PC-9 (cell line): ENCODE measurements around the gene NARF. TPM values are rescaled to one million over a fixed set of nuclear protein-coding genes. Genes with fewer than 3 reads are reported as not detected.

Source experiments
- BruUV-seq: library from RNA; stranded (reverse); fragments of 400-500 nt; replicated peaks from 2 replicates; lab custom pipeline; 2021; lab: Mats Ljungman, UMichigan
- CTCF ChIA-PET: fragments of 300-600 bp; sonication (Branson Sonifier 250); formaldehyde crosslinking; loops from one replicate; lab custom pipeline; 2022; ENCODE audit warnings: antibody characterized with exemption; lab: Charles Lee
- POLR2A ChIA-PET: fragments of 300-600 bp; sonication (Branson Sonifier 250); formaldehyde crosslinking; loops from one replicate; lab custom pipeline; 2022; ENCODE audit warnings: antibody characterized with exemption; ENCODE audit not compliant: unreplicated experiment; lab: Charles Lee
- DNase-seq, 2 experiments: peaks; one replicate each; pipeline versions ENCODE4 v3.0.0 to v3.0.0-alpha.2; 2015 to 2022; ENCODE audit warnings: mixed read lengths in 1 of 2
- H2AFZ ChIP-seq: fragments of 200-600 bp; sonication (generic); 2 replicates; pipeline ENCODE4 v1.8.1; 2017; ENCODE audit warnings: antibody characterized with exemption
- H3F3A ChIP-seq: fragments of 200-600 bp; sonication (generic); 2 replicates; pipeline ENCODE4 v1.8.1; 2017; ENCODE audit warnings: antibody characterized with exemption, mild to moderate bottlenecking, low read depth; ENCODE audit not compliant: insufficient read depth
- H3K27ac ChIP-seq: fragments of 200-600 bp; sonication (generic); 2 replicates; pipeline ENCODE4 v1.6.1; 2016; ENCODE audit warnings: mixed run types
- H3K27me3 ChIP-seq: fragments of 200-600 bp; sonication (generic); 2 replicates; pipeline ENCODE4 v1.6.1; 2016; ENCODE audit warnings: low read depth, mixed run types; ENCODE audit not compliant: insufficient read depth
- H3K36me3 ChIP-seq: fragments of 200-600 bp; sonication (generic); 2 replicates; pipeline ENCODE4 v1.6.1; 2016; ENCODE audit warnings: low read depth, mixed run types
- H3K4me1 ChIP-seq: fragments of 200-600 bp; sonication (generic); replicated peaks from 2 replicates; pipeline ENCODE4 v1.6.1; 2016; ENCODE audit warnings: mixed run types; ENCODE audit not compliant: insufficient read depth
- H3K4me2 ChIP-seq: fragments of 200-600 bp; sonication (generic); 2 replicates; pipeline ENCODE4 v1.6.1; 2017; ENCODE audit warnings: mixed run types
- H3K4me3 ChIP-seq: fragments of 200-600 bp; sonication (generic); 2 replicates; pipeline ENCODE4 v1.6.1; 2016; ENCODE audit warnings: mixed run types
- H3K79me2 ChIP-seq: fragments of 200-600 bp; sonication (generic); 2 replicates; pipeline ENCODE4 v1.6.1; 2017; ENCODE audit warnings: low read depth, mixed run types
- H3K9me2 ChIP-seq: fragments of 200-600 bp; sonication (generic); 2 replicates; pipeline ENCODE4 v1.8.1; 2017; ENCODE audit warnings: mild to moderate bottlenecking; ENCODE audit not compliant: insufficient read depth
- H3K9me3 ChIP-seq: fragments of 200-600 bp; sonication (generic); 2 replicates; pipeline ENCODE4 v1.8.1; 2016; ENCODE audit warnings: low read depth; ENCODE audit not compliant: insufficient read depth
- H4K20me1 ChIP-seq: fragments of 200-600 bp; sonication (generic); 2 replicates; pipeline ENCODE4 v1.8.1; 2017; ENCODE audit not compliant: insufficient read depth
- EZH2 ChIP-seq: fragments of 200-600 bp; sonication (generic); IDR thresholded peaks from 2 replicates; pipeline ENCODE4 v1.8.0; 2017; ENCODE audit warnings: antibody characterized with exemption, low read depth
- intact Hi-C: fragments of 100-400 bp; cut with micrococcal nuclease; formaldehyde crosslinking; loops from one replicate; pipeline ENCODE4 v1.10.0; 2022; ENCODE audit not compliant: unreplicated experiment
- total RNA-seq: library from RNA; stranded (reverse); gene quantifications from 2 replicates; pipeline ENCODE4 v1.2.3, GENCODE V29; 2021
- TF ChIP-seq, protein P1 (sequence below): fragments of 200-600 bp; sonication (generic); conservative IDR thresholded peaks from 2 replicates; pipeline ENCODE4 v1.6.1; 2017; ENCODE audit warnings: mixed run types, antibody characterized with exemption, mild to moderate bottlenecking, moderate library complexity

NARF gene
- total RNA-seq, 1 experiment from 2014 or later, result 57.2 TPM

DNA sequence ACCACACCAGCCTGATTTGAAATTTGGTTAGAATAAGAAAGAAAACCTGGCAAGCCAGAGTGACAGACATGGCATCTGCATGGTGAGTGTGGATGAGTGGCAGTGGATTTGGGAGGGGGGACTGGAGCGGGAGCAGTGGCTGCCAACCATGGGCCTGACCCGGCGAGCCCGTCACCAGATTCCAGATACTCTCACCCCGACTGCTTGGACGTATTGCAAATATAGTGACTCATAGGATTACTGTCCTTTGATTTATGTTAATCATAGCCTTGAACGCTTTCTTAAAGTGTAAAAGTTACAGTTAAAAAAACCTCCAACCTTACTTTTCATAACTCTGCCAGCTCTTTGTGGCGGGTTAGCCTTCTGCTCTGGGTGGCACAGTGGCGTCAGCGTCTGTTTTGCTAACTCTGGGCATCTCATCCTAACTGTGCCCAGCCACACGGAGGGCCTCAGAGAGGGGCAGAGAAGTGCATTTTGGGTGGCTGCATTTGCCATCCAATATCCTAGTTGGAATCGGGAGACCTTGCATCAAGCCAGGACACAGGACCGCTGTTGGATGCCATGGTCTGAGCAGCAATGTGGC lies 34.2 kb downstream of the NARF start:
- ChIA-PET POLR2A (interaction anchor here (0.7 kb wide), 1 partner anchor 34 kb away, joined by 33 read pairs; no protein-coding TSS in a partner anchor), CTCF (interaction anchor here (1.0 kb wide), 1 partner anchor 462 kb away, joined by 3 read pairs; no protein-coding TSS in a partner anchor)
- no TSS peak for BruUV-seq
- peak overlapping the region; percentile 34 for H3K4me2 ChIP-seq
- H2AFZ ChIP-seq, result no peak overlapping the region
- H3K4me1 ChIP-seq, result peaks cover 13% of the 10 kb centered on the region
- no peaks in the 10 kb centered on the region for H3K36me3 ChIP-seq
- peak; percentile 46 to 62 for DNase-seq
- H3K9me2 ChIP-seq, result no peaks in the 10 kb centered on the region
- H3K27ac ChIP-seq, result peak overlapping the region; percentile 37; the same call in 1 of the 2 replicates
- intact Hi-C loops, result loop anchor here (5.0 to 10.0 kb wide), 3 partner anchors 60 to 258 kb away; partner anchors contain the start of gene TEX19
- H3K9me3 ChIP-seq, result no peaks in the 10 kb centered on the region
- no peak overlapping the region for H3K4me3 ChIP-seq
- no peak for TF ChIP-seq EZH2
- TF ChIP-seq, protein P1, sequence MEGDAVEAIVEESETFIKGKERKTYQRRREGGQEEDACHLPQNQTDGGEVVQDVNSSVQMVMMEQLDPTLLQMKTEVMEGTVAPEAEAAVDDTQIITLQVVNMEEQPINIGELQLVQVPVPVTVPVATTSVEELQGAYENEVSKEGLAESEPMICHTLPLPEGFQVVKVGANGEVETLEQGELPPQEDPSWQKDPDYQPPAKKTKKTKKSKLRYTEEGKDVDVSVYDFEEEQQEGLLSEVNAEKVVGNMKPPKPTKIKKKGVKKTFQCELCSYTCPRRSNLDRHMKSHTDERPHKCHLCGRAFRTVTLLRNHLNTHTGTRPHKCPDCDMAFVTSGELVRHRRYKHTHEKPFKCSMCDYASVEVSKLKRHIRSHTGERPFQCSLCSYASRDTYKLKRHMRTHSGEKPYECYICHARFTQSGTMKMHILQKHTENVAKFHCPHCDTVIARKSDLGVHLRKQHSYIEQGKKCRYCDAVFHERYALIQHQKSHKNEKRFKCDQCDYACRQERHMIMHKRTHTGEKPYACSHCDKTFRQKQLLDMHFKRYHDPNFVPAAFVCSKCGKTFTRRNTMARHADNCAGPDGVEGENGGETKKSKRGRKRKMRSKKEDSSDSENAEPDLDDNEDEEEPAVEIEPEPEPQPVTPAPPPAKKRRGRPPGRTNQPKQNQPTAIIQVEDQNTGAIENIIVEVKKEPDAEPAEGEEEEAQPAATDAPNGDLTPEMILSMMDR, result no peak
- H4K20me1 ChIP-seq, result no peaks in the 10 kb centered on the region
- H3K79me2 ChIP-seq, result no peaks in the 10 kb centered on the region
- no peaks in the 10 kb centered on the region for H3K27me3 ChIP-seq
- peaks cover 26% of the 10 kb centered on the region for H3F3A ChIP-seq

DNA sequence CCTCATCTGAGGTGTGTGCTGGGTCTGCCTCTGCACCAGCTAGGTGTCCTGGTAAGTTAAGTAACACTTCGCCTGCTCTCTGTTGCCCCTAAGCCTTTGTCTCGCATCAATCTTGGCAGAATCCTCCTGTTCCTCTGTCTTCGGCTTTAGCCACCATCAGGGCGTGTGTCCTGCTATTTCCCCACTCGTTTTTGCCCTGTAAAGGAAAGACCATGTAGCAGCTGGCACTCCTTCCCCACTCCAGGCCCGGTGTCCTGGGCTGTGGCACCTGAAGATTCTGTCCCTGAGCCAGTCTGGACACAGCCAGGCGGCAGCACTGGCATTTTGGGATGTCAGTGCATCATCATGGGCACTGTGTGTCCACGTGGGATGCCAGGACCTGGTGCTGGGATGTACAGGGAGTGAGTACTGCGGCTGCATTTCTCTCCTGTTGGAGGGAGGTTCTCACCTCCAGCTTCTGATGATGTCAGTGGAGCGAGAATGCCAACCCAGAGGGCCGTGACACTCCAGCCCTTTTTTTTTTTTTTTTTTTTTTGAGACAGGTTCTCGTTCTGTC lies 34.8 kb downstream of the NARF start:
- H3K9me3 ChIP-seq, result no peaks in the 10 kb centered on the region
- peak; percentile 25 to 63 for DNase-seq
- no peak overlapping the region; the same call in 1 of the 2 replicates for H3K4me2 ChIP-seq
- H3K27ac ChIP-seq, result no peak overlapping the region
- peaks cover 26% of the 10 kb centered on the region for H3F3A ChIP-seq
- BruUV-seq, result TSS peak; percentile 96
- no peak overlapping the region for H2AFZ ChIP-seq
- no peaks in the 10 kb centered on the region for H3K36me3 ChIP-seq
- TF ChIP-seq, protein P1, result no peak
- no peak for TF ChIP-seq EZH2
- POLR2A ChIA-PET, result no interaction called here
- H3K9me2 ChIP-seq, result no peaks in the 10 kb centered on the region
- H4K20me1 ChIP-seq, result no peaks in the 10 kb centered on the region
- H3K79me2 ChIP-seq, result no peaks in the 10 kb centered on the region
- peaks cover 13% of the 10 kb centered on the region for H3K4me1 ChIP-seq
- no peak overlapping the region for H3K4me3 ChIP-seq
- CTCF ChIA-PET, result no interaction called here
- no peaks in the 10 kb centered on the region for H3K27me3 ChIP-seq
- intact Hi-C loops, result loop anchor here (5.0 to 10.0 kb wide), 3 partner anchors 59 to 259 kb away; partner anchors contain the start of gene TEX19

DNA sequence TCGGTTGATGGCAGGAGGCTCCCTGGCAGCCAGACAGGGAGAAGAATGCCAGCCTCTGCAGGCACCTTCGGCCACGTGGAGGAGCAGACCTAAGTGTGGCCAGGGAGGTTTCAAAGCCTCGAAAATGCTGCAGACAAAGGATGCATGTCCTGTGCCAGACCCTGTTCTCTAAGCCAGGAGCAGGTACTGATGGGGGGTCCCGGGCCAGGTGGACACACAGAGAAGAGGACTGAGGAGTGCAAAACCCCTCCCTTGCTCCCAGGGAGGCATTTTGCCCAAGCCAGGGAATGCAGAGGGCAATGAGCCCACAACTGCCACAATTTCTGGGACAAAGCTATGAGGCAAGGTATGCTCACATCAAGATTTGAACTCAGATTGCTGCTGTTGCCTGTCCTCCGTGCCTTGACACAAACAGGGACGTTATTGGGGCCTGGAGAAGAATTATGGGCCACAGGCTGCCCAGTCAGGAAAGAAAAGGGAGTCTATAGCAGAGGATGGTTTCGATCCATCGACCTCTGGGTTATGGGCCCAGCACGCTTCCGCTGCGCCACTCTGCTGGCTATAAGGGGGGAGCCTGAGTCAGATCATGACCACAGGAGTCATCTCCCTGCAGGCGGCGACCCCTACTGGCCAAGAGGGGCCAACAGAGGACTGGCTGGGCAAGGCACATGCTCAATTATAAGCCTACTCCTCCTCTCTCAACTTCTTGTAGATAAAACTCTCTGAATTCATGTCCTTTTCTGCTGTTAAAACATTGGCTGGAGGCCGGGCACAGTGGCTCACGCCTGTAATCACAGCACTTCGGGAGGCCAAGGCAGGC lies 35.9 kb downstream of the NARF start:
- Histone ChIP-seq H3K27me3 (no peaks in the 10 kb centered on the region), H3K79me2 (no peaks in the 10 kb centered on the region), H3K27ac (peak overlapping the region; percentile 43), H3K9me3 (no peaks in the 10 kb centered on the region), H4K20me1 (no peaks in the 10 kb centered on the region), H3K4me2 (peak overlapping the region; percentile 40), H3F3A (peaks cover 26% of the 10 kb centered on the region), H2AFZ (no peak overlapping the region), H3K4me3 (no peak overlapping the region), H3K9me2 (no peaks in the 10 kb centered on the region), H3K4me1 (peaks cover 13% of the 10 kb centered on the region), H3K36me3 (no peaks in the 10 kb centered on the region)
- POLR2A ChIA-PET, result no interaction called here
- CTCF ChIA-PET, result interaction anchor here (0.6 to 0.7 kb wide), 2 partner anchors 52 to 403 kb away, joined by 6 to 7 read pairs; no protein-coding TSS in a partner anchor
- peak; percentile 84 to 90 for DNase-seq
- BruUV-seq, result TSS peak; percentile 100
- intact Hi-C loops, result loop anchor here (1.0 to 10.0 kb wide), 6 partner anchors 26 to 260 kb away; partner anchors contain the start of genes NARF and TEX19
- TF ChIP-seq, protein P1, result peak; percentile 79
- no peak for TF ChIP-seq EZH2
